Measurements from ENCODE around the gene GRPEL2. TPM values are rescaled to one million over a fixed set of nuclear protein-coding genes. Genes with fewer than 3 reads are reported as not detected.

GRPEL2 gene
- 9.4 TPM for polyA plus RNA-seq (2013, experiment 1 of 2)
- 9.1 TPM for polyA plus RNA-seq (2013, experiment 2 of 2)

GRCh38 chr5:149345147-149345891 is at the start of gene GRPEL2:
Gene GRPEL2, plus strand, starts transcription at chr5:149345499. Its CDS starts 41 bp downstream, at chr5:149345540.
- Histone ChIP-seq H3K27ac (ENCODE audit: low read length, poor library complexity, severe bottlenecking) (peak within 1 kb of the TSS; percentile 78), H3K9me3 (ENCODE audit: control insufficient read depth, low read length) (no peaks in the 10 kb centered on the region), H2AK5ac (ENCODE audit: low read length, severe bottlenecking) (peak within 1 kb of the TSS; percentile 65), H2BK120ac (ENCODE audit: low read depth, low read length) (no peak within 1 kb of the TSS), H4K91ac (ENCODE audit: low read length) (peak within 1 kb of the TSS; percentile 56), H3K27me3 (ENCODE audit: control insufficient read depth in 1 of 2, insufficient read depth in 1 of 2, low read length in 2 of 2) (no peaks in the 10 kb centered on the region), H2BK12ac (ENCODE audit: low read length in 2 of 2) (peak within 1 kb of the TSS in 1 of 2 experiments; percentile 70), H2AFZ (ENCODE audit: low read depth, low read length) (peak within 1 kb of the TSS; percentile 76), H2BK5ac (ENCODE audit: low read depth, low read length, poor library complexity, severe bottlenecking) (no peak within 1 kb of the TSS), H3K4me1 (ENCODE audit: control insufficient read depth, insufficient read depth, low read depth, low read length) (peaks cover 1% of the 10 kb centered on the region), H3K23ac (ENCODE audit: low read length in 2 of 2) (peak within 1 kb of the TSS in 1 of 2 experiments; percentile 81), H3K9ac (ENCODE audit: low read length) (peak within 1 kb of the TSS; percentile 99), H3K4me3 (ENCODE audit: insufficient read depth in 1 of 2, low read depth in 1 of 2, low read length in 2 of 2) (peak within 1 kb of the TSS; percentile 91 to 100), H3K14ac (ENCODE audit: low read length in 2 of 2) (peak within 1 kb of the TSS in 1 of 2 experiments; percentile 50), H3K18ac (ENCODE audit: low read depth in 1 of 2, low read length in 2 of 2) (peak within 1 kb of the TSS; percentile 87 to 89), H2BK15ac (ENCODE audit: low read depth, poor library complexity, severe bottlenecking) (peak within 1 kb of the TSS; percentile 84), H3K4me2 (ENCODE audit: low read length, poor library complexity, severe bottlenecking) (peak within 1 kb of the TSS; percentile 73), H4K8ac (ENCODE audit: low read length) (peak within 1 kb of the TSS; percentile 87), H3K4ac (ENCODE audit: low read depth in 1 of 2, low read length in 2 of 2) (peak within 1 kb of the TSS; percentile 57 to 86), H3K36me3 (ENCODE audit: control insufficient read depth in 1 of 2, insufficient read depth in 2 of 2, low read depth in 1 of 2, low read length in 2 of 2) (peaks cover 11 to 45% of the 10 kb centered on the region in 2 experiments), H3K79me1 (replicated peaks; ENCODE audit: low read length, poor library complexity, severe bottlenecking) (peaks cover 14% of the 10 kb centered on the region)
- WGBS = under 1% methylated on average over 53 of the region's 54 CpGs
- DNase-seq = peak; percentile 97

GRCh38 chr5:149297340-149298025 is 47.8 kb upstream of the GRPEL2 start:
- Histone ChIP-seq H3K36me3 (ENCODE audit: control insufficient read depth in 1 of 2, insufficient read depth in 2 of 2, low read depth in 1 of 2, low read length in 2 of 2) (peaks cover 8 to 18% of the 10 kb centered on the region in 2 experiments), H3K4me3 (ENCODE audit: insufficient read depth in 1 of 2, low read depth in 1 of 2, low read length in 2 of 2) (no peak overlapping the region), H4K91ac (ENCODE audit: low read length) (no peak overlapping the region), H3K27me3 (ENCODE audit: control insufficient read depth in 1 of 2, insufficient read depth in 1 of 2, low read length in 2 of 2) (no peaks in the 10 kb centered on the region), H3K9me3 (ENCODE audit: control insufficient read depth, low read length) (no peaks in the 10 kb centered on the region), H2BK120ac (ENCODE audit: low read depth, low read length) (no peak overlapping the region), H2BK5ac (ENCODE audit: low read depth, low read length, poor library complexity, severe bottlenecking) (no peak overlapping the region), H3K4me2 (ENCODE audit: low read length, poor library complexity, severe bottlenecking) (no peak overlapping the region), H3K9ac (ENCODE audit: low read length) (no peak overlapping the region), H3K14ac (ENCODE audit: low read length in 2 of 2) (no peak overlapping the region), H3K27ac (ENCODE audit: low read length, poor library complexity, severe bottlenecking) (no peak overlapping the region), H2AFZ (ENCODE audit: low read depth, low read length) (no peak overlapping the region), H3K18ac (ENCODE audit: low read depth in 1 of 2, low read length in 2 of 2) (no peak overlapping the region), H4K8ac (ENCODE audit: low read length) (no peak overlapping the region), H2BK12ac (ENCODE audit: low read length in 2 of 2) (no peak overlapping the region), H2AK5ac (ENCODE audit: low read length, severe bottlenecking) (no peak overlapping the region), H3K23ac (ENCODE audit: low read length in 2 of 2) (no peak overlapping the region), H2BK15ac (ENCODE audit: low read depth, poor library complexity, severe bottlenecking) (no peak overlapping the region), H3K4ac (ENCODE audit: low read depth in 1 of 2, low read length in 2 of 2) (no peak overlapping the region), H3K4me1 (ENCODE audit: control insufficient read depth, insufficient read depth, low read depth, low read length) (peaks cover 15% of the 10 kb centered on the region), H3K79me1 (replicated peaks; ENCODE audit: low read length, poor library complexity, severe bottlenecking) (peaks cover 2% of the 10 kb centered on the region)
- DNase-seq = peak; percentile 25
- 82% methylated on average over 4 of the region's 5 CpGs for WGBS

- Histone ChIP-seq H2AFZ (ENCODE audit: low read depth, low read length) (no peak overlapping the region), H2BK12ac (ENCODE audit: low read length in 2 of 2) (no peak overlapping the region), H3K9ac (ENCODE audit: low read length) (no peak overlapping the region), H2BK15ac (ENCODE audit: low read depth, poor library complexity, severe bottlenecking) (no peak overlapping the region), H2BK5ac (ENCODE audit: low read depth, low read length, poor library complexity, severe bottlenecking) (no peak overlapping the region), H2BK120ac (ENCODE audit: low read depth, low read length) (no peak overlapping the region), H3K4ac (ENCODE audit: low read depth in 1 of 2, low read length in 2 of 2) (no peak overlapping the region), H3K27ac (ENCODE audit: low read length, poor library complexity, severe bottlenecking) (no peak overlapping the region), H3K36me3 (ENCODE audit: control insufficient read depth in 1 of 2, insufficient read depth in 2 of 2, low read depth in 1 of 2, low read length in 2 of 2) (peaks cover 12 to 20% of the 10 kb centered on the region in 2 experiments), H3K9me3 (ENCODE audit: control insufficient read depth, low read length) (no peaks in the 10 kb centered on the region), H3K14ac (ENCODE audit: low read length in 2 of 2) (no peak overlapping the region), H3K4me2 (ENCODE audit: low read length, poor library complexity, severe bottlenecking) (no peak overlapping the region), H3K4me1 (ENCODE audit: control insufficient read depth, insufficient read depth, low read depth, low read length) (peaks cover 15% of the 10 kb centered on the region), H2AK5ac (ENCODE audit: low read length, severe bottlenecking) (no peak overlapping the region), H4K8ac (ENCODE audit: low read length) (no peak overlapping the region), H3K27me3 (ENCODE audit: control insufficient read depth in 1 of 2, insufficient read depth in 1 of 2, low read length in 2 of 2) (no peaks in the 10 kb centered on the region), H3K4me3 (ENCODE audit: insufficient read depth in 1 of 2, low read depth in 1 of 2, low read length in 2 of 2) (no peak overlapping the region), H3K79me1 (replicated peaks; ENCODE audit: low read length, poor library complexity, severe bottlenecking) (peaks cover 2% of the 10 kb centered on the region), H4K91ac (ENCODE audit: low read length) (no peak overlapping the region), H3K23ac (ENCODE audit: low read length in 2 of 2) (no peak overlapping the region), H3K18ac (ENCODE audit: low read depth in 1 of 2, low read length in 2 of 2) (no peak overlapping the region)
- WGBS = 90% methylated on average over 1 of the region's 1 CpG
- no peak for DNase-seq
These were observed 47.1 kb upstream of the GRPEL2 start for GRCh38 chr5:149298163-149298562.

GRCh38 chr5:149298842-149299404 is 46.4 kb upstream of the GRPEL2 start:
- Histone ChIP-seq H3K18ac (ENCODE audit: low read depth in 1 of 2, low read length in 2 of 2) (no peak overlapping the region), H4K91ac (ENCODE audit: low read length) (no peak overlapping the region), H3K9me3 (ENCODE audit: control insufficient read depth, low read length) (no peaks in the 10 kb centered on the region), H2AK5ac (ENCODE audit: low read length, severe bottlenecking) (no peak overlapping the region), H3K27ac (ENCODE audit: low read length, poor library complexity, severe bottlenecking) (no peak overlapping the region), H3K36me3 (ENCODE audit: control insufficient read depth in 1 of 2, insufficient read depth in 2 of 2, low read depth in 1 of 2, low read length in 2 of 2) (peaks cover 12 to 20% of the 10 kb centered on the region in 2 experiments), H2BK5ac (ENCODE audit: low read depth, low read length, poor library complexity, severe bottlenecking) (no peak overlapping the region), H3K23ac (ENCODE audit: low read length in 2 of 2) (no peak overlapping the region), H2BK120ac (ENCODE audit: low read depth, low read length) (no peak overlapping the region), H3K27me3 (ENCODE audit: control insufficient read depth in 1 of 2, insufficient read depth in 1 of 2, low read length in 2 of 2) (no peaks in the 10 kb centered on the region), H3K4ac (ENCODE audit: low read depth in 1 of 2, low read length in 2 of 2) (no peak overlapping the region), H2BK12ac (ENCODE audit: low read length in 2 of 2) (no peak overlapping the region), H3K4me3 (ENCODE audit: insufficient read depth in 1 of 2, low read depth in 1 of 2, low read length in 2 of 2) (no peak overlapping the region), H3K14ac (ENCODE audit: low read length in 2 of 2) (no peak overlapping the region), H3K4me1 (ENCODE audit: control insufficient read depth, insufficient read depth, low read depth, low read length) (peaks cover 15% of the 10 kb centered on the region), H3K9ac (ENCODE audit: low read length) (no peak overlapping the region), H2AFZ (ENCODE audit: low read depth, low read length) (no peak overlapping the region), H2BK15ac (ENCODE audit: low read depth, poor library complexity, severe bottlenecking) (no peak overlapping the region), H3K79me1 (replicated peaks; ENCODE audit: low read length, poor library complexity, severe bottlenecking) (peaks cover 2% of the 10 kb centered on the region), H4K8ac (ENCODE audit: low read length) (no peak overlapping the region), H3K4me2 (ENCODE audit: low read length, poor library complexity, severe bottlenecking) (no peak overlapping the region)
- WGBS = 92% methylated on average over 11 of the region's 11 CpGs
- no peak for DNase-seq

Measured in mesenchymal stem cell (in vitro differentiated cells and primary cell).